BLaER1 treated with 17β-estradiol and CSF1 and Interleukin-3, amounts not matched to agents 10 nM and 100 nM (cell line): ENCODE measurements around the gene CACHD1.

Source experiments
- H3K27ac ChIP-seq, 11 experiments: shearing (Covaris generic); formaldehyde crosslinking; 2 replicates each; pipeline ENCODE4 v1.8.1; 2022
- H3K27me3 ChIP-seq, 11 experiments: shearing (Covaris generic); formaldehyde crosslinking; 2 replicates each; pipeline ENCODE4 v1.8.1; 2022
- H3K36me3 ChIP-seq, 11 experiments: shearing (Covaris generic); formaldehyde crosslinking; 2 replicates each; pipeline ENCODE4 v1.8.1; 2022
- H3K4me1 ChIP-seq, 10 experiments: shearing (Covaris generic); formaldehyde crosslinking; 2 replicates each; pipeline ENCODE4 v1.8.1; 2022
- H3K4me2 ChIP-seq, 11 experiments: shearing (Covaris generic); formaldehyde crosslinking; 2 replicates each; pipeline ENCODE4 v1.8.1; 2022
- H3K4me3 ChIP-seq, 10 experiments: shearing (Covaris generic); formaldehyde crosslinking; 2 replicates each; pipeline ENCODE4 v1.8.1; 2022
- H3K9ac ChIP-seq, 11 experiments: shearing (Covaris generic); formaldehyde crosslinking; 2 replicates each; pipeline ENCODE4 v1.8.1; 2022
- H3K9me3 ChIP-seq, 11 experiments: shearing (Covaris generic); formaldehyde crosslinking; replicated peaks in 1 of 11; 2 replicates each; pipeline ENCODE4 v1.8.1; 2022
- H4K20me1 ChIP-seq, 11 experiments: shearing (Covaris generic); formaldehyde crosslinking; 2 replicates each; pipeline ENCODE4 v1.8.1; 2022
- Cebpa-rat ChIP-seq, 11 experiments: shearing (Covaris generic); IDR thresholded peaks; 2 replicates each; pipeline ENCODE4 v1.8.1; 2022

Gene CACHD1

DNA sequence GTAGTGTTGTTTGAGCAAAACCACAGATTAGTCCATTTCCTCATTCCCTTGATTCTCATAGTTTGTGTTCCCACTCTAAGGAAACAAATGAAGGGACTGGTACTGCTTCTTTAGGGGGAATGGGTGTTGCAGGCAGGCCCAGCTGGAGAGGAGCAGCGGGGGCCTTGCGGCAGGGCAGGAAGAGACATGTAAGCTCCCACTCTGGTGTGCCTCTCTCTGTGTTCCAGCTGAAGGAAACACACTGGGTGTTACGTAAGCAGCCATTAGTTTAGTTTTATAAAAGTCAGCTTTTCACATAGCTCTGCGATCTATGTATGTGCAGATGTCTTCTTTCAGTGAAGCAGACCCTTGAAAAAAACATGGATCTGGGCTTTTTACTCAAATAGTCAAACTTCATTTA is 99.5 kb downstream of the CACHD1 start:
- Histone ChIP-seq H3K4me3 (no peak overlapping the region), H3K9me3 (peaks cover 0 to 4% (median 0%) of the 10 kb centered on the region in 11 experiments; a peak in 1 of 22 replicates), H3K36me3 (peaks cover 0 to 6% (median 4%) of the 10 kb centered on the region in 11 experiments; a peak in 4 of 22 replicates), H3K27ac (0 out of 22 replicates have a peak overlapping the region, but pooled peaks of 1 of the 11 experiments have one; percentile 23), H3K27me3 (no peaks in the 10 kb centered on the region), H3K4me1 (peaks cover 0 to 14% (median 12%) of the 10 kb centered on the region in 10 experiments; a peak in 14 of 20 replicates), H3K4me2 (peak overlapping the region in 8 of 11 experiments; percentile 4 to 71 (median 52); a peak in 12 of 22 replicates), H4K20me1 (no peaks in the 10 kb centered on the region), H3K9ac (no peak overlapping the region)
- no peak for TF ChIP-seq Cebpa-rat (IDR thresholded peaks at IDR 0.05)

DNA sequence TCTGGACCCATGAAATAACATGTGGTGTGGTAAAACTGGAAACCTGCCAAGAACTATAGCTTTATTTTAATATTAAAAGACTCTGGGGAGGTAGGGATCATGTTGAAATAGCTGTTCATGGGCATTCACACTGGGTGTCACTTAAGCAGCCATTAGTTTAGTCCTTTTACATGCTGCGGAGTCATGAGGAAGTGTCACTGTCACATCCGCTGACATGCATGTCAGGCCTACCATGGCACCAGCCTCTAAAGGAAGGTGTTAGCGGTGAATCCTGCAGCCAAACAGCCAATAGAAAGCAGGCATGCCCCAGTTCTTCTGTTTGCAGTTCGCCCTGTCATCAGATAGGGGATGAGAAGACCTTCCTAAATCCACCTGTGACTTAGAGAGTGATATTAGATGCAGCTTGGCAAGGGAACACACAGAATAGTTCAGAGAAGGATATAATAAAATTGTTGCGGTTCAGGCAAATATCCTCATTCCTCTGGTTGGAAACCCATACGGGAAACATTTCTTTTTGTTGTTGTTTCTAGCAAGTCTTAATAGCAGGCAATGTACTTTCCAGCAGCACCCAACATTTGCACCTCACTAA is 100.4 kb downstream of the CACHD1 start:
- peaks cover 0 to 6% (median 4%) of the 10 kb centered on the region in 11 experiments; a peak in 4 of 22 replicates for H3K36me3 ChIP-seq
- no peaks in the 10 kb centered on the region for H3K27me3 ChIP-seq
- no peak overlapping the region for H3K27ac ChIP-seq
- H3K4me3 ChIP-seq, result no peak overlapping the region
- H3K9me3 ChIP-seq, result peaks cover 0 to 4% (median 0%) of the 10 kb centered on the region in 11 experiments; a peak in 1 of 22 replicates
- no peak overlapping the region for H3K9ac ChIP-seq
- TF ChIP-seq Cebpa-rat (IDR thresholded peaks at IDR 0.05), result no peak
- peak overlapping the region in 1 of 11 experiments; percentile 69; a peak in 2 of 22 replicates for H3K4me2 ChIP-seq
- no peaks in the 10 kb centered on the region for H4K20me1 ChIP-seq
- H3K4me1 ChIP-seq, result peaks cover 0 to 14% (median 12%) of the 10 kb centered on the region in 10 experiments; a peak in 14 of 20 replicates

DNA sequence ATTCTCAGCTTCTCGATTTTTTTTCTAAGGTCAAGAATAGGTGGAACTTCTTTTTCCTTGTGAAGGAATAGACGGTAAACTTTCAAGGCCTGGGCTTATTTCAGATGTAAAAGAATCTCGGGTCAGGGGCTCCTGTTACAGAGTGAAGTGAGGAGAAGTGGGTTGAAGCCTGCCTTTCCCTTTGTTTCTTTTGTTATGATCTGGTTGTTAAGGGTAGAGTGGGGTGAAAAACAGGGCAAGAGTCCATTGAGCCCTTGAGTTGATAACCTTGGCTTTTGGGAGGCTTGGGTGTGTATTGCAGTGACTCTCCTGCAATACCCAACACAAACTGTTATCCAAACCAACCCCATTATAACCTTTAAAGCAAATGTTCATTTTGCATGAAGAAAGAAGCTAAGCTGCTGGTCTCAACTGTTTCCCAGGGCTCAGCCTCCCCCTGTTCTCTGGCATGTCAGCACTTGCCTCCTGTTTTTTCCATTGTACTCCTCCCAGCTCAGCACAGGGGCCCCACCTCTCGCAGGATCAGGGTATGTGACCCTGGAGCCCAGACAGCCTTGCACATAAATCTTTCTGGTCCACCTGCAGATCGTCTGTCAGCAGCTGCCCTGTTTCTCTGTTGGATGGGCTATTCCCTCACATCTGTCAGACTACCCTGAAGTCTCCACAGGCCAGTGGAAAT is 102.4 kb downstream of the CACHD1 start:
- Histone ChIP-seq H3K4me2 (no peak overlapping the region), H3K36me3 (peaks cover 0 to 6% (median 4%) of the 10 kb centered on the region in 11 experiments; a peak in 5 of 22 replicates), H3K27me3 (no peaks in the 10 kb centered on the region), H3K4me1 (peaks cover 0 to 14% (median 12%) of the 10 kb centered on the region in 10 experiments; a peak in 14 of 20 replicates), H3K4me3 (no peak overlapping the region), H3K9me3 (peaks cover 0 to 4% (median 0%) of the 10 kb centered on the region in 11 experiments; a peak in 1 of 22 replicates), H3K27ac (no peak overlapping the region), H3K9ac (no peak overlapping the region), H4K20me1 (no peaks in the 10 kb centered on the region)
- no peak for TF ChIP-seq Cebpa-rat (IDR thresholded peaks at IDR 0.05)

DNA sequence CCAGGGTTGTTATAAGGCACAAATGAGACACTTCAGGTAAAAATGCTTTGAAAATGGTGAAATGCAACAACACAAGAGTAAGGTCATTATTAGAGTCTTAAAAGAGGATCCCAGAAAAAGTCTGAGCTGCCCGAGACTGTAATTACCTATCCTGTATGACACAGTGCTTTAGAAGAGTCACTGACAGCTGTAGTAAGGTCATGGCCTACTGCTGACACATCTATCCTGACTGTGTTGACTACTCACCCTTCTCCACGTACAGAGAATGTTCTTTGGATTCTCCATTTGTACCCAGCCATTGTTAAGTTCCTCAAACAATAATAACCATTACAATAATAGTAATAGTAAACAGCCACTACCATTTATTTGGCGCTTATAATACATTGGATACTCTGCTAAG is 104.4 kb downstream of the CACHD1 start:
- Histone ChIP-seq H3K9me3 (no peaks in the 10 kb centered on the region), H4K20me1 (no peaks in the 10 kb centered on the region), H3K36me3 (peaks cover 0 to 6% (median 0%) of the 10 kb centered on the region in 11 experiments; a peak in 2 of 22 replicates), H3K27me3 (no peaks in the 10 kb centered on the region), H3K4me3 (no peak overlapping the region), H3K9ac (no peak overlapping the region), H3K4me1 (peaks cover 0 to 8% (median 6%) of the 10 kb centered on the region in 10 experiments; a peak in 14 of 20 replicates), H3K27ac (no peak overlapping the region), H3K4me2 (no peak overlapping the region)
- no peak for TF ChIP-seq Cebpa-rat (IDR thresholded peaks at IDR 0.05)

DNA sequence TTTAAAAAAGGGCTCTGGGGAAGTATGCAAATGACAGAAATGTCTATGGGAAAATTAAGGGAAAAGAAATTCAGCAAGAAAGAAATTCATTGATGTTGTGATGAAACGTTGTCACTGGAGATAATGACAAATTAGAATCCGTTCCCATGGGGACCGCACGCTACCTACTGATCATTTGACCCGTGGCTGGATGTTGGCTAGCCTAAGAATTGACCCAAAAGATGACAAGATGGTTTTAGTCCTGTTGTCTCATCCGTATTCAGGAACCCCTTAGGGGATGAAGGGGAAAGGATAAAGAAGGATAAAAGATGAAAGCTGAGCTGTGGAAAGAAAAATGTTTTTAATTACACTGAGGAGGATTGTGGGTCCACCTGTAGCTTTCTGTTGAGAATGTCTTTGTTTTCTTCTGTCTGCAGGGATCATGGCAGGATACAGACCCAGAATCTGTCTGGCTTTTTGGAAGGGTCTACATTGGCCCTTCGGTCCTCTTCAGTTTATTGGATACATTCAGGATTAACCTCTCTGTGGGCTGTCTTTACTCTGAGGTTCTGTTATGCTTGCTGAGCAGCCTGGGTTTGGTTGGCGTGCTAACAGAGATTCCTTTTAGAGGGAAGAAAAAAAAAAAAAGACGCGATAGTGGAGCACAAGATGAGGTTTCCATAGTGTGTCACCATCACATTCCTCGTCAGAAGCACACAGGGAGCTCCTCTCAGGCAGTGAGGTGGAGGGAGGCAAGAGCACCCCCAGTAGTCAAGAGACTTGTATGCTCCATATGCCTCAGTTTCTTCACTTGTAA is 106.2 kb downstream of the CACHD1 start:
- Histone ChIP-seq H3K36me3 (peaks cover 0 to 6% (median 0%) of the 10 kb centered on the region in 11 experiments; a peak in 2 of 22 replicates), H3K27me3 (no peaks in the 10 kb centered on the region), H3K4me2 (no peak overlapping the region), H3K4me1 (no peaks in the 10 kb centered on the region), H4K20me1 (no peaks in the 10 kb centered on the region), H3K9me3 (no peaks in the 10 kb centered on the region), H3K27ac (no peak overlapping the region), H3K9ac (no peak overlapping the region), H3K4me3 (no peak overlapping the region)
- TF ChIP-seq Cebpa-rat (IDR thresholded peaks at IDR 0.05), result no peak

DNA sequence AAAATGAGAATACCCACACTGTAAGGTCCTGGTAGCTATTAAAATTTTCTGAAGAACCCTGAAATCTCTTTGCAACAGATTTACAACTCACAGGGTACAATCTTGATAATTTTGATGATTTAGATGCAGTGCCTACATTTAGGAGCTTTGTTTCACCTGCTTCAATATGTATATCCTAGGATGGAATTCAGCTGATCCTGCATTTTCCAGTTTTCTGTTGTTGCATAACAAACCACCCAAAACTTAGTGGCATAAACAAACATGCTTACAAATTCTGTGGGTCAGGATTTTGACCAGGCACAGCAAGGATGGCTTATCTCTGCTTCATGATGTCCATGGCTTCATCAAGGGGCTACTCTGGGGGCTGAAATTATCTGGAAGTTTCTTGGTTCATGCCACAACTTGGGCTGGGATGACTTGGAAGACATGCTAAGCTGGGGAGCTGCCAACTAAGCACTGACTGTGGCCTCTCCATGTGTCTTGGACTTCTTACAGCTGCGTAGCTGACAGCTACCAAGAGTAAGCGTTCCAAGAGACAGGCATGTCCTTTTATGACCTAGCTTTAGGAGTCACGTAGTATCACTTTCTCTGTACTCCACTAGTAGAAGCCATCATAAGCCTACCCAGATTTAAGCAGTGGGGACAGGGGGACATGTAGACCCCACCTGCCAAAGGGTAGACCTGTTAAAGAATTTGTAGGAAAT is 108.5 kb downstream of the CACHD1 start:
- Histone ChIP-seq H3K4me3 (no peak overlapping the region), H3K36me3 (peaks cover 0 to 7% (median 0%) of the 10 kb centered on the region in 11 experiments; a peak in 5 of 22 replicates), H3K4me1 (peaks cover 0 to 4% (median 0%) of the 10 kb centered on the region in 10 experiments; a peak in 1 of 20 replicates), H3K27ac (no peak overlapping the region), H3K9me3 (no peaks in the 10 kb centered on the region), H3K4me2 (no peak overlapping the region), H4K20me1 (no peaks in the 10 kb centered on the region), H3K27me3 (no peaks in the 10 kb centered on the region), H3K9ac (no peak overlapping the region)
- no peak for TF ChIP-seq Cebpa-rat (IDR thresholded peaks at IDR 0.05)

DNA sequence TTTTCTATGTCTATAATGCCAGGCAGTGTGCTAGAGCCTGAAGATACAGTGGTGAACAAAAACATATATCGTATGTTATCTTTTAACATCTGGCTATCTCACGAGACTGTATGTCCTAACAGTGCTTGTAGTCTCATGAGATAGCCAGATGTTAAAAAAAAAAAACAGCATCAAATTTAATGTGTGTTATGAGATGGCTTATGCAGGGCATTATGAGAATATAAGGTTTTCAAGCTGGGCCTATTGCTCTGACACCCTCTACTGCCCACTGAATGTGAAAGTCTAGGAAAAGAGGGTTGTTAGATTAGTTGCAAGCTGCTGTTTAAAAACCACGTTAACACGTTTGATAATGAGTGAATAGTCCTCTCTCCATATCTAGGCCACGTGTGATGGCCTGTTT is 109.8 kb downstream of the CACHD1 start:
- Histone ChIP-seq H3K27me3 (no peaks in the 10 kb centered on the region), H3K9me3 (no peaks in the 10 kb centered on the region), H3K9ac (no peak overlapping the region), H3K4me1 (peaks cover 0 to 4% (median 0%) of the 10 kb centered on the region in 10 experiments; a peak in 1 of 20 replicates), H3K4me2 (no peak overlapping the region), H4K20me1 (no peaks in the 10 kb centered on the region), H3K27ac (no peak overlapping the region), H3K4me3 (no peak overlapping the region), H3K36me3 (peaks cover 0 to 17% (median 0%) of the 10 kb centered on the region in 11 experiments; a peak in 6 of 22 replicates)
- no peak for TF ChIP-seq Cebpa-rat (IDR thresholded peaks at IDR 0.05)

DNA sequence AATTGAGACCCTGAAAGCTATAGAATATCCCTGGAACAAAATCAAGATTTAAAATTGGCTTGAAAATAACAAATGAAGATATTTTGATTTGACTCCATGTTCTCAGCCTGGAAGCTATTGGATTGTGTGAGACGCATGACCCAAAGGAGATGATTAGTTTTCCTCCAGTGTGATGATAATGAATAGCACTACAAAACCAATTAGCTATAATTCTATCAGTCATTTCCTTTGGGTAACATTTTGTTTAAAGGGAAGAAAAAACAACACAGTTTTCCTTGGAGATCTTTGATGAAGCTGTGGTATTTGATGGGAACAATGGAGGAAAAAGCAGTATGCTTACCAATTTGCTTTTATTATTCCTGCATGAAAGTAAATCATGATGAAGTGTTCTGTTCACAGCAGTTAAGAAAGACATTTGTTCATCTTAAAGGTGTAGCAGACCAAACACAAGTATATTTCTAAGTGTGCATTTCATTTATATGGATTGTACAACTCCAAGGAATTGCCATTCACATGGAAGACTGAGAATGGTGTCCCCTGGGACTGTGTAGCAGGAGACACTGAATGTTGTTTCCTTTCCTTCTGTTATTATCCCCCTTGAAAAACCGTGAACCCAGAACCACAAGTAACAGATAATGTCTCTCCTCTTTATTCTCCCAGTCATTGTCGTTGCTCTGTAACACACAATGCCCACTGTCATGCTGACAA is 111.4 kb downstream of the CACHD1 start:
- Histone ChIP-seq H3K27ac (no peak overlapping the region), H3K4me2 (no peak overlapping the region), H3K9ac (no peak overlapping the region), H3K9me3 (no peaks in the 10 kb centered on the region), H3K4me1 (peaks cover 0 to 4% (median 0%) of the 10 kb centered on the region in 10 experiments; a peak in 1 of 20 replicates), H3K4me3 (no peak overlapping the region), H3K36me3 (peaks cover 0 to 29% (median 4%) of the 10 kb centered on the region in 11 experiments; a peak in 7 of 22 replicates), H3K27me3 (no peaks in the 10 kb centered on the region), H4K20me1 (no peaks in the 10 kb centered on the region)
- TF ChIP-seq Cebpa-rat (IDR thresholded peaks at IDR 0.05), result no peak
